ENCODE data around the gene PRKCA. TPM values are rescaled to one million over a fixed set of nuclear protein-coding genes. Genes with fewer than 3 reads are reported as not detected.

Gene PRKCA
- total RNA-seq, 6 experiments from 2014 or later = 81.2 to 106 (median 92.9) TPM

DNA sequence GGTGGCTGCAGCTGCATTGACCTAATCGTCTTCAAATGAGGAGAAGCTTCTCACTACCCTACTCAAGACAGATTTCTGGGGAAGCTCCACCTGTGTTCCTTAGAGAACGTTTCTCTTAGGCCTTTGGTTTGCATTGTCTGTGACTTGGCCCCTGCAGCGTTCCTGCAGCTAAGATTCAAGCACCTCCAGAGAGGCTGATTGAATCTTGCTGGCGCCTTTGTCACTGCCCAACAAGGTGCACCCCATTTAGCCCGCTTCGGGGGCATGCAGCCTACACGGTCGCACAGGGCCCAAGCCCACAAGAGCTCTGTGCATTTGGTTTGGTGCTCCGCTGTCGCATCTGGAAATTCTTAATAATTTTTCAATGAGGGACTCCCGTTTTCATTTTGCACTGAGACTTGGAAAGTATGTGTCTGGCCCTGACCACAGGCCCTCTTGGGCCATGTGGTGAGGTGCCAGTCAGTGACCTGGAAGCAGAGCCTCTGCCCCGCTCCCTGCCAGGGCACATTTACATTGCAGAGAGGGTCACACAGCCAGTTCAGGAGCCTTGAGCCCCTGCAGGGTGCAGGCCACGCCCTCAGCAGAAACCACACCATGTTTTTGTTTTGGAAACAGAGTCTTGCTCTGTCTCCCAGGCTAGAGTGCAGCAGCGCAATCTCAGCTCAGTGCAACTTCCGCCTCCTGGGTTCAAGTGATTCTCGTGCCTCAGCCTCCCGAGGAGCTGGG, 481.4 kb downstream of the PRKCA start:
- H3K36me3 Mint-ChIP-seq (ENCODE audit: low read depth) = peaks cover 33% of the 10 kb centered on the region
- no peaks in the 10 kb centered on the region; the same call in 1 of the 2 replicates for H3K27me3 Mint-ChIP-seq (ENCODE audit: insufficient read depth)
- no peak for DNase-seq
- H3K4me1 Mint-ChIP-seq (ENCODE audit: low read depth) = no peaks in the 10 kb centered on the region
- no peak overlapping the region for H3K4me3 Mint-ChIP-seq
- TF ChIP-seq CTCF (IDR thresholded peaks at IDR 0.05) = no peak
- no peaks in the 10 kb centered on the region for H3K9me3 Mint-ChIP-seq
- H3K27ac Mint-ChIP-seq = no peak overlapping the region

GRCh38 chr17:66784621-66785364, 482.4 kb downstream of the PRKCA start:
- H3K4me1 Mint-ChIP-seq (ENCODE audit: low read depth) = no peaks in the 10 kb centered on the region
- H3K36me3 Mint-ChIP-seq (ENCODE audit: low read depth) = peaks cover 31% of the 10 kb centered on the region
- H3K27me3 Mint-ChIP-seq (ENCODE audit: insufficient read depth) = no peaks in the 10 kb centered on the region; the same call in 1 of the 2 replicates
- DNase-seq = no peak
- TF ChIP-seq CTCF (IDR thresholded peaks at IDR 0.05) = no peak
- no peaks in the 10 kb centered on the region for H3K9me3 Mint-ChIP-seq
- H3K27ac Mint-ChIP-seq = no peak overlapping the region
- no peak overlapping the region for H3K4me3 Mint-ChIP-seq

DNA sequence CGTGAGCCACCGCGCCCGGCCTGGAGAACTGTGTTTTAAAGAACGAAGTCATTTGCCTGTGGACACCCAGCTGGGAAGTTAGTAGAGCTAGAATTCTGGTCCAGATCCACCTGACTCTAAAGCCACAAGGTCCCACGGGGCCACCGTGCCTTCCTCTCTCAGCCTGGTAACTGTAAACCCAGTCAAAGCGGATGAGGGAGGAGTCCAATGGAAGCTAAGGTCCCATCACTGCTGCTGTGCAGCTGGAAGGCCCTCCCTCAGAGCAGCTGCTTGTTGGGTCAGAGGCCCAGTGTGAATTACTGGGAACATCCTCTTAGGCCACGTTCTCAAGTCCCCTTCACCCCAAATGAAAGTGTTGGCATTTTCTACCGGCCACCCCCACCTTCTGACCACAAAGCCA, 483.7 kb downstream of the PRKCA start:
- no peak for TF ChIP-seq CTCF (IDR thresholded peaks at IDR 0.05)
- DNase-seq = no peak
- H3K4me1 Mint-ChIP-seq (ENCODE audit: low read depth) = no peaks in the 10 kb centered on the region
- no peak overlapping the region for H3K27ac Mint-ChIP-seq
- no peaks in the 10 kb centered on the region; the same call in 1 of the 2 replicates for H3K27me3 Mint-ChIP-seq (ENCODE audit: insufficient read depth)
- no peak overlapping the region for H3K4me3 Mint-ChIP-seq
- no peaks in the 10 kb centered on the region for H3K9me3 Mint-ChIP-seq
- H3K36me3 Mint-ChIP-seq (ENCODE audit: low read depth) = peaks cover 31% of the 10 kb centered on the region

DNA sequence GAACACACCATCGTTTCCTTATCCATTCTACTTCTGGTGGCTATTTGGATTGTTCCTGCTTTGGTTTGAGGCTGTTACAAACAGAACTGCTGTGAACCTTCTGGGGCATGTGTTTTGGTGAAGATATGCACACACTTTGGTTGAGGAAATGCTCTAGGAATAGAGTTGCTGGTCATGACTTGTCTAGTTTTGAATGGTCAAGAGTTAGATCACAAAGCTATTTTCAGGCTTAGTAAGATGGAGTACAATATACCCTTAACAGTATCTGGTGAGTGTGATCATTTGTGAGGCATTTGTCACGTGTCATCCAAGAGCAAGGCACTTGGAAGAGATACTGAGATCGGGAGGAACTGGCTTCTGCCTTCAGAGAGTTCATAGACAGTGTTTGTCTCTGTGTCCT, 485.5 kb downstream of the PRKCA start:
- peaks cover 2% of the 10 kb centered on the region for H3K27me3 Mint-ChIP-seq (ENCODE audit: insufficient read depth)
- H3K9me3 Mint-ChIP-seq = no peaks in the 10 kb centered on the region
- H3K4me1 Mint-ChIP-seq (ENCODE audit: low read depth) = no peaks in the 10 kb centered on the region
- peaks cover 38% of the 10 kb centered on the region for H3K36me3 Mint-ChIP-seq (ENCODE audit: low read depth)
- H3K4me3 Mint-ChIP-seq = no peak overlapping the region
- DNase-seq = no peak
- H3K27ac Mint-ChIP-seq = 0 out of 2 replicates have a peak overlapping the region, but pooled peaks have one; percentile 4
- no peak for TF ChIP-seq CTCF (IDR thresholded peaks at IDR 0.05)

- Mint-ChIP-seq H3K36me3 (ENCODE audit: low read depth) (peaks cover 48% of the 10 kb centered on the region), H3K9me3 (no peaks in the 10 kb centered on the region), H3K4me1 (ENCODE audit: low read depth) (no peaks in the 10 kb centered on the region), H3K27me3 (ENCODE audit: insufficient read depth) (peaks cover 2% of the 10 kb centered on the region), H3K4me3 (no peak overlapping the region), H3K27ac (no peak overlapping the region)
- TF ChIP-seq CTCF (IDR thresholded peaks at IDR 0.05) = no peak
- no peak for DNase-seq
Measured at GRCh38 chr17:66789093-66789492, 486.7 kb downstream of the PRKCA start.

All from HFFc6 (cell line).